GM12891 (cell line): Measurements from ENCODE around the gene AKAP9.
"Not testable (repeated sequence)": the region's sequence is repeated elsewhere in the genome, so short reads cannot be mapped to it uniquely, and the experiment has no call there.

Source experiments
- DNase-seq: peaks from one replicate; pipeline ENCODE4 v3.0.0; 2011; ENCODE audit warnings: low spot score; ENCODE audit not compliant: insufficient read length
- FAIRE-seq: peaks from 2 replicates; lab custom pipeline; 2011; peaks lifted over from hg19 to GRCh38; lab: Jason Lieb, UNC
- PAX5 ChIP-seq: IDR thresholded peaks from 2 replicates; pipeline ENCODE4 v1.6.1; 2011; ENCODE audit warnings: low read length, moderate library complexity, mild to moderate bottlenecking; ENCODE audit not compliant: insufficient read depth, severe bottlenecking
- POLR2A ChIP-seq: IDR thresholded peaks from 2 replicates; pipeline ENCODE4 v1.6.1; 2011; ENCODE audit warnings: low read depth, low read length, control low read depth
- POLR2AphosphoS5 ChIP-seq: IDR thresholded peaks from 2 replicates; pipeline ENCODE4 v1.6.1; 2011; ENCODE audit warnings: low read depth, low read length, control low read depth
- POU2F2 ChIP-seq: IDR thresholded peaks from 2 replicates; pipeline ENCODE4 v1.6.1; 2011; ENCODE audit warnings: low read depth, mild to moderate bottlenecking, control low read depth, low read length, moderate library complexity
- SPI1 ChIP-seq: IDR thresholded peaks from 2 replicates; pipeline ENCODE4 v1.6.1; 2011; ENCODE audit warnings: low read depth, low read length, control low read depth
- TAF1 ChIP-seq: IDR thresholded peaks from 2 replicates; pipeline ENCODE4 v1.6.1; 2011; ENCODE audit warnings: low read depth, low read length, control low read depth

Gene AKAP9

DNA sequence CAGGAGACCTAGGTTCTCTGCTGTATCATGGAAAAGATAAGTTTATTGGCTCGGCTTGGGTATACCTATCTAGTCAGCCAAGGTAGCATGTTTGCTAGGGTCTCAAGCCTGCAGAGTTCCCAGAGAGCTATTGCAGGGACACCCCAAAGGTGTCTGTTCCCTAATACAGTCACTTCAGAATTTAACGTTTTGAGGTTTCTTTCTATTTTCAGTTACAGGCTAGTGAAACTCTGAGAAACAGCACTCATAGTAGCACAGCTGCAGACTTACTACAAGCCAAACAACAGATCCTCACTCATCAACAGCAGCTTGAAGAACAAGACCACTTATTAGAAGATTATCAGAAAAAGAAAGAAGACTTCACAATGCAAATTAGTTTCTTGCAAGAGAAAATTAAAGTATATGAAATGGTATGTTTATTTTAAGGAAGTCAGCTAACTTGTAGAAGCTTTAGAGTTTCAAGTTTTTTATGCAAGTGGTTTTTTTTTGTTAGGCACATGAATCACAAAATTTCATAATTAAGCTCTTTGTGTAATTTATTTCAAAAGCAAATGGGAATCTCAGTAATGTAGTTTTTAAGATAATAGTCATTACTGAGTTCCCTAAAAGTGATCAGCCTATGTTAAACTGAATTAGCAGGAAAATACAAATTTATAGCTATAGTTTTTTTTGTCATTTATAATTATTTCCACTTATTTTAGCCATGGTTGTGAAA lies 54.9 kb downstream of the AKAP9 start:
- TF ChIP-seq SPI1 (peak; percentile 60; the same call in 1 of the 2 replicates), POLR2A (no peak)
- no peak for DNase-seq
- peak; percentile 84 for FAIRE-seq

DNA sequence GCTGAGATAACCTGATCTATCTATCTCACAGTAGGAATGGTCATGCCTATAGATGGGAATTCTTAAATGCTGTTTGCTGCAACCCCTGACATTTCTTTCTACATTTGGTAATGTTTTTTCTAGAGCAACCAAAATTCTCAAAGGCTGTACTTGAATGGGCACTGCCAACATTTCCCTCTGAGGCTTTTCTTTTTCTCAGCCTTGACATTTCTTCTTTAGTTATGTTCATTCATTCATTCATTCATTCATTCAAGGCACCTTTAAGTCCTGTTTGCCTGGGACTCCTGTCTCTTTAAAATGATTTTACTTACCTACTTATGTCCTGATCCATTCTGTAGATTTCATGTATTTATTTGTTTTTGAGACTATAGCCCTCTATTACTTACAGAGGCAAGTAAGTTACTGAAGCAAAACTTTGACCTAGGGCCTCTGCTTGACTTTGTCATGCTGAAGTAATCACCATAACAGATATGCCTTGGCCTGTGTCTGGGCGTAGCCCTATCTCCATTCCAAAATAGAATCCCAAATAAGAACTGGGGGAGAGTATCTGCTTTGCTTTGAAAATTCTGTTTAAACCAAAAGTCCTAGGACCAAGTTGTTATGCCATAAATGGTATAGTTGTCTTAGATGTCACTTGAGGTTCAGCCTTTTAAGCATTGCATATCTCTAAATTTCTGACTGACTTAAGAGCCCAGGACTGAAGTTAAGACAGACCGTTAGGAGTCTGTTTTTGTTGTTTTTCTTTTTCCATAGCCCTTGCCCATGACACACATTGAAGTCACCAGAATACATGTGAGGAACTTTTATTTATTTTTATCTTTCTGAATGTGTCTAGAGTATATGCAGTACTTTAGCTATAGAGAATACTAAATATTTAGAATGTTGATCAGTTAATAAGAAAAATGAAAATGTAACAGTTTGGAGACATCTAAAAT lies 59.2 kb downstream of the AKAP9 start:
- DNase-seq (no peak), FAIRE-seq (no peak)
- no peak for TF ChIP-seq POU2F2
- no peak for TF ChIP-seq TAF1
- no peak for TF ChIP-seq SPI1
- no peak for TF ChIP-seq POLR2AphosphoS5
- no peak for TF ChIP-seq POLR2A
- no peak for TF ChIP-seq PAX5

DNA sequence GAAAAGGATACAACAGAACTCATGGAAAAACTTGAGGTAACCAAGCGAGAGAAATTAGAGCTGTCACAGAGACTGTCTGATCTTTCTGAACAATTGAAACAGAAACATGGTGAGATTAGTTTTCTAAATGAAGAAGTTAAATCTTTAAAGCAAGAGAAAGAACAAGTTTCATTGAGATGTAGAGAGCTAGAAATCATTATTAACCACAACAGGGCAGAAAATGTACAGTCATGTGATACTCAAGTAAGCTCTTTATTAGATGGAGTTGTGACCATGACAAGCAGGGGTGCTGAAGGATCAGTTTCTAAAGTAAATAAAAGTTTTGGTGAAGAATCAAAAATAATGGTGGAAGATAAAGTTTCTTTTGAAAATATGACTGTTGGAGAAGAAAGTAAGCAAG lies 62.1 kb downstream of the AKAP9 start:
- FAIRE-seq (no peak), DNase-seq (no peak)
- TF ChIP-seq POU2F2 = no peak
- TF ChIP-seq PAX5 = no peak

DNA sequence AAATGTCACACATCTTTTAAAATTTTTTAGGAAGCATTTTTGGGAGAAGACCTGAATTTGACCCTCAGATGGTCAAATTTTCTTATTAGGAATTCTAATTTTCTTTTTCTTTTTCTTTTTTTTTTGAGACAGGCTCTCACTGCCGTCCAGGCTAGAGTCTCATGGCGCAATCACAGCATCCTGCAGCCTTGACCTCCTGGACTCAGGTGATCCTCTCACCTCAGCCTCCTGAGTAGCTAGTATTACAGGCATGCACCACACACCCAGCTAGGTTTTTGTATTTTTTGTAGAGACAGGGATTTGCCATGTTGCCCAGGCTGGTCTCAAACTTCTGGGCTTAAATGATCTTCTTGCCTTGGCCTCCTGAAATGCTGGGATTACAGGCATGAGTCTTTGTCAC lies 65.4 kb downstream of the AKAP9 start:
- TF ChIP-seq POLR2AphosphoS5 (no peak), POU2F2 (no peak), POLR2A (no peak), SPI1 (no peak), TAF1 (no peak)
- DNase-seq = no peak
- FAIRE-seq = no peak

DNA sequence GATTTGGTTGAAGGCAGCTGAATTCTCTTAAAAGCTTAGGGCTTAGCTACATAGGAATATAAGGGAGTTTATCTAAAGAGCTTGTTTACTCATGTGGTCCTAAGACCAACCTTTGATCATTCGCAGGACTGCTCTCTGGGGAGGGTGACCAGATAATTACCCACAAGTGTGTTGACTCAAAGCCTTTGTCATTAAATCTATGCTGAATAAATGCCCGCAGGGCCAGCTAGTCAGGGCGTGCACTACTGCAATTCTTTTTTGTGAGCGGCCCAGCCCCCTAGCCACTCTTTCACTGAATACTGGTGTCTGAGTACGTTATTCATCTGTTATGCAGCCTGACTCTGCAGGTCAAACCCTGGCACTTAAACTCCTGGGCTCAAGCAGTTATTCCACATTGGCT lies 69.6 kb downstream of the AKAP9 start:
- DNase-seq = no peak
- no peak for FAIRE-seq
- TF ChIP-seq TAF1 = no peak
- TF ChIP-seq POLR2AphosphoS5 = no peak
- TF ChIP-seq POLR2A = no peak
- TF ChIP-seq SPI1 = no peak
- no peak for TF ChIP-seq POU2F2
- TF ChIP-seq PAX5 = no peak

DNA sequence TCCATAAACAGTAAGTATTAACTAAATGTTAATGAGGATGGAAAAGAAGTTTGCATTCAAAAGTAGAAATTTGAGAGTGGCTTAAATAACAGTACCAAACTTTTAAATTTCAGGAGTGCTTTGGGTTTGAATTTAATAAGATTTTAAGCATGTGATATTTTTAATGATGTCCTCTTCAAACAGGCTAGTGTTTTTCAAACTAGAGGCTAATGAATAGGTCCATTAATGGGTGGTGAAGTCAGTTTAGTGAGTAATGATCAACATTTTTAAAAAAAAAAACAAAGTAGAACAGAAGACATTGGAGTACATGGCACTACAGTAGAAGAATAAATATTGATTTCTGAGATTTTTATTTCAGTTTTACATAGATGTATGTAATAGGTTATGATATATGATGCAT lies 72.9 kb downstream of the AKAP9 start:
- DNase-seq (no peak), FAIRE-seq (no peak)
- TF ChIP-seq SPI1 (no peak), PAX5 (no peak), POLR2A (no peak)

DNA sequence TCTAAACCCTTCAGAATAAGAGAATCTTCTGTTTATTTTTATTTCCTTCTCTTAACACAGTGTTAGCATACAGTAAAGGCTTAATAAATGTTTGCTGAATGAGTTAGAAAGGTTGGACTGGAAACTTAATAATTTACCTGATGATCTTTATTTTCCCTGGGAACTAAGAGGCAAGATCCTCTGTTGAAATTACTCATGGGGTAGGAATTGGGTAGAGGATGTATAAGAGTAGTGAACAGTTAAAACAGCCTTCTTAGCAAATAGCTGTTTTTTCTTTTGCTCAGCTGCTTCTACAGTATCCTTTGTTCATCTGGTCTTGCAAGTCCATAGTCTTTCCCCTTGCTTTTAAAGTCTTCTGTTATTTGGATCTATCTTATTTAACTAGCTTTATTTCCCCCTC lies 80.0 kb downstream of the AKAP9 start:
- FAIRE-seq (no peak), DNase-seq (no peak)
- TF ChIP-seq TAF1 = no peak

DNA sequence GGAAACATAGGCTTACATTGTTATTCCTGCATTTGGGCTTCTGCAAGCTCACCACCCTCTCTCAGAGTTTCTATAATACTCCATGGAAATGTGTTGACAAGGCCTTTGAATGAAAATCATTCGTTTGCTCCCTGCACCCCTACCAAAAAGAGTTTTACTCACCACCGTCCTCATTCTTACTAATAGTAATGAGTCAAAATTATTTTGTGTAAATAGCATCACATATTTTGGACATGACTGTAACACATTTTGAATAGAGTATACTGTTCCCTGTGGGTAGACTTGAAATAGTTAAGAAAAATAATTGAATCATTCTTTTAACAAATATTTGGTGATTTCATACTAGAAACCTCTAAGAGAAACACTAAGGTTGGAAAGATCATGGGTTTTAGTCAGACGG lies 84.6 kb downstream of the AKAP9 start:
- TF ChIP-seq SPI1 = no peak
- TF ChIP-seq POLR2A = no peak
- TF ChIP-seq TAF1 = no peak
- no peak for TF ChIP-seq POLR2AphosphoS5
- no peak for TF ChIP-seq POU2F2
- no peak for TF ChIP-seq PAX5
- DNase-seq = no peak
- FAIRE-seq = no peak

DNA sequence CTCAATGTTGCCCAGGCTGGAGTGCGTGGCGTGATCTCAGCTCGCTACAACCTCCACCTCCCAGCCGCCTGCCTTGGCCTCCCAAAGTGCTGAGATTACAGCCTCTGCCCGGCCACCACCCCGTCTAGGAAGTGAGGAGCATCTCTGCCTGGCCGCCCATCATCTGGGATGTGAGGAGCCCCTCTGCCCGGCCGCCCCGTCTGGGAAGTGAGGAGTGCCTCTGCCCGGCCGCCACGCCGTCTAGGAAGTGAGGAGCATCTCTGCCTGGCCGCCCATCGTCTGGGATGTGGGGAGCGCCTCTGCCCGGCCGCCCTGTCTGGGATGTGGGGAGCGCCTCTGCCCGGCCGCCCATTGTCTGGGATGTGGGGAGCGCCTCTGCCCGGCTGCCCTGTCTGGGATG lies 86.0 kb downstream of the AKAP9 start:
- FAIRE-seq, DNase-seq: not testable (repeated sequence)

DNA sequence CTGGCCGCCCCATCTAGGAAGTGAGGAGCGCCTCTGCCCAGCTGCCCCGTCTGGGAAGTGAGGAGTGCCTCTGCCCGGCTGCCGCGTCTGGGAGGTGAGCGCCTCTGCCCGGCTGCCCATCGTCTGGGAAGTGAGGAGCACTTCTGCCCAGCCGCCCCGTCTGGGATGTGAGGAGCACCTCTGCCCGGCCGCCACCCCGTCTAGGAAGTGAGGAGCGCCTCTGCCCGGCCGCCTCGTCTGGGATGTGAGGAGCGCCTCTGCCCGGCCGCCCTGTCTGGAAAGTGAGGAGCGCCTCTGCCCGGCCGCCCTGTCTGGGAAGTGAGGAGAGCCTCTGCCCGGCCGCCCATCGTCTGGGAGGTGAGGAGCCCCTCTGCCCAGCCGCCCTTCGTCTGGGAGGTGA lies 86.5 kb downstream of the AKAP9 start:
- not testable (repeated sequence) for FAIRE-seq, DNase-seq

DNA sequence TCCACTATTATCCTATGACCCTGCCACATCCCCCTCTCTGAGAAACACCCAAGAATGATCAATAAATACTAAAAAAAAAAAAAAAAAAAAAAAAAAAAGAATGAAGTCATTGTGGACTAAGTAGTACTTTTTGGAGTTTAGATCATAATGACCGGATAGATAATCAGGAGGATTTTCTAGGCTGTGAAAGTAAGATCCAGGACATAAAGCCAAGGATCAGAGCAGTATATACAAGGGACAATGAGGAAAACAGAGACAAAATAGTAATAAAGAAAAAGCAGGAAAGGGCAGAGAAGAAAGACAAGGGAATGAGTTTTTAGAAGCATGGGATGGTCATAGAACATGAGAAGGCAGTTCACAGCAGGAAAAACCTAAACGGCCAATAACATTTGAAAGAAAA lies 87.6 kb downstream of the AKAP9 start:
- TF ChIP-seq PAX5 (no peak), SPI1 (no peak), POU2F2 (no peak), TAF1 (no peak), POLR2A (no peak), POLR2AphosphoS5 (no peak)
- FAIRE-seq = no peak
- DNase-seq = no peak
